OCI-LY3 (cell line): Measurements from ENCODE around the gene ACBD6.

Experiments
- EZH2phosphoT487 ChIP-seq: fragments of 200-600 bp; shearing (Covaris generic); IDR thresholded peaks from 2 replicates; pipeline ENCODE4 v1.6.1; 2018; ENCODE audit warnings: antibody characterized with exemption, mixed run types, low read depth
- TF ChIP-seq, protein P1 (sequence below): fragments of 200-600, 300-600 bp; sonication (generic); IDR thresholded peaks from 2 replicates; pipeline ENCODE4 v1.5.1; 2014; ENCODE audit warnings: antibody characterized with exemption, low read length, low read depth

DNA sequence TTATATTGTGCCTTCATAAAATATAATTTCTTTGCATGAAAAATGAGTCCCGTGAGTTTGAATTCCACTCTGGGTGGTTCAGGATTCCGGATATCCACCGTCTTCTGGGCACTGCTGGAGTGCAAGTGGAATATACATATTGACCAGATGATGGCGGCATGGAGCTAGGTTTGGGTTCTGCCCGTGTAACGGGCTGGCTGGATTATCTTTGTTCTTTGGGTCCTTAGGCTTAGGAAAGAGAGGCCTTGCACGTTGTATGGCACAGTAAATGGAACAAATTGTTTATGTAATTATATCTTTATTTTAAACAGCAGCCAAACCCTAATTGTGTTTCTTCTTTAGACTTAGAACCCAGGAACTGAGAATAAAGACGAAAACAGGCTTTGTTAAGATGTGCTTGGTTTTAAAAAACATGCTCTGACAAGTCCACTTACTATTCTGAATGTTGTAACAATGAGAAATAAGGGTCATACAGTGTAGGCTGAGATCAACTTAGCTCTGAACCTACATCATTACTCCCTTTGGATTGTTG lies 13.5 kb upstream of the ACBD6 start:
- TF ChIP-seq, protein P1, sequence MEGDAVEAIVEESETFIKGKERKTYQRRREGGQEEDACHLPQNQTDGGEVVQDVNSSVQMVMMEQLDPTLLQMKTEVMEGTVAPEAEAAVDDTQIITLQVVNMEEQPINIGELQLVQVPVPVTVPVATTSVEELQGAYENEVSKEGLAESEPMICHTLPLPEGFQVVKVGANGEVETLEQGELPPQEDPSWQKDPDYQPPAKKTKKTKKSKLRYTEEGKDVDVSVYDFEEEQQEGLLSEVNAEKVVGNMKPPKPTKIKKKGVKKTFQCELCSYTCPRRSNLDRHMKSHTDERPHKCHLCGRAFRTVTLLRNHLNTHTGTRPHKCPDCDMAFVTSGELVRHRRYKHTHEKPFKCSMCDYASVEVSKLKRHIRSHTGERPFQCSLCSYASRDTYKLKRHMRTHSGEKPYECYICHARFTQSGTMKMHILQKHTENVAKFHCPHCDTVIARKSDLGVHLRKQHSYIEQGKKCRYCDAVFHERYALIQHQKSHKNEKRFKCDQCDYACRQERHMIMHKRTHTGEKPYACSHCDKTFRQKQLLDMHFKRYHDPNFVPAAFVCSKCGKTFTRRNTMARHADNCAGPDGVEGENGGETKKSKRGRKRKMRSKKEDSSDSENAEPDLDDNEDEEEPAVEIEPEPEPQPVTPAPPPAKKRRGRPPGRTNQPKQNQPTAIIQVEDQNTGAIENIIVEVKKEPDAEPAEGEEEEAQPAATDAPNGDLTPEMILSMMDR = peak; percentile 90
- TF ChIP-seq EZH2phosphoT487 = no peak
